ENCODE results near the gene GNRHR. TPM values are rescaled to one million over a fixed set of nuclear protein-coding genes. Genes with fewer than 3 reads are reported as not detected.
"Not testable (repeated sequence)": the region's sequence is repeated elsewhere in the genome, so short reads cannot be mapped to it uniquely, and the experiment has no call there.

Gene GNRHR
- total RNA-seq, result not detected
- polyA plus RNA-seq, result not detected

GRCh38 chr4:67754288-67754687 lies at the start of gene GNRHR:
GNRHR (minus strand) TSS chr4:67754388; CDS start chr4:67754335, 53 bp downstream.
- Histone ChIP-seq H3K36me3 (ENCODE audit: insufficient read depth) (no peaks in the 10 kb centered on the region), H3K4me1 (ENCODE audit: insufficient read depth) (no peaks in the 10 kb centered on the region), H3K27ac (ENCODE audit: low read depth) (no peak within 1 kb of the TSS), H3K4me3 (ENCODE audit: low read depth, low read length) (no peak within 1 kb of the TSS)
- WGBS, result 76% methylated on average over 3 of the region's 3 CpGs
- no peak for DNase-seq (ENCODE audit: extremely low spot score)

GRCh38 chr4:67796810-67797209 lies 42.6 kb upstream of the GNRHR start:
- H3K4me1 ChIP-seq (ENCODE audit: insufficient read depth), result no peaks in the 10 kb centered on the region
- H3K36me3 ChIP-seq (ENCODE audit: insufficient read depth), result no peaks in the 10 kb centered on the region
- H3K4me3 ChIP-seq (ENCODE audit: low read depth, low read length), result no peak overlapping the region
- no peak for DNase-seq (ENCODE audit: extremely low spot score)
- no peak overlapping the region for H3K27ac ChIP-seq (ENCODE audit: low read depth)

- Histone ChIP-seq H3K27ac (ENCODE audit: low read depth) (no peak overlapping the region), H3K4me3 (ENCODE audit: low read depth, low read length) (no peak overlapping the region), H3K36me3 (ENCODE audit: insufficient read depth) (no peaks in the 10 kb centered on the region), H3K4me1 (ENCODE audit: insufficient read depth) (no peaks in the 10 kb centered on the region)
- DNase-seq (ENCODE audit: extremely low spot score), result no peak
Measured at GRCh38 chr4:67790721-67791120, 36.5 kb upstream of the GNRHR start.

- Histone ChIP-seq H3K27ac (ENCODE audit: low read depth) (no peak overlapping the region), H3K4me3 (ENCODE audit: low read depth, low read length) (no peak overlapping the region), H3K4me1 (ENCODE audit: insufficient read depth) (no peaks in the 10 kb centered on the region), H3K36me3 (ENCODE audit: insufficient read depth) (no peaks in the 10 kb centered on the region)
- no peak for DNase-seq (ENCODE audit: extremely low spot score)
- 93% methylated on average over 2 of the region's 2 CpGs for WGBS
Measured at GRCh38 chr4:67787311-67787710, 33.1 kb upstream of the GNRHR start.

- WGBS, result 67% methylated on average over 2 of the region's 2 CpGs
Measured at GRCh38 chr4:67785528-67785927, 31.3 kb upstream of the GNRHR start.

GRCh38 chr4:67779631-67780030 lies 25.4 kb upstream of the GNRHR start:
- 82% methylated on average over 2 of the region's 2 CpGs for WGBS

More at GRCh38 chr4:67785528-67785927, 31.3 kb upstream of the GNRHR start:
- Histone ChIP-seq H3K36me3 (ENCODE audit: insufficient read depth) (no peaks in the 10 kb centered on the region), H3K27ac (ENCODE audit: low read depth) (no peak overlapping the region), H3K4me1 (ENCODE audit: insufficient read depth) (no peaks in the 10 kb centered on the region), H3K4me3 (ENCODE audit: low read depth, low read length) (no peak overlapping the region)
- no peak for DNase-seq (ENCODE audit: extremely low spot score)

GRCh38 chr4:67776746-67777145 lies 22.6 kb upstream of the GNRHR start:
- H3K4me3 ChIP-seq (ENCODE audit: low read depth, low read length), result no peak overlapping the region
- 40% methylated on average over 1 of the region's 1 CpG for WGBS
- no peak overlapping the region for H3K27ac ChIP-seq (ENCODE audit: low read depth)
- no peak for DNase-seq (ENCODE audit: extremely low spot score)
- no peaks in the 10 kb centered on the region for H3K36me3 ChIP-seq (ENCODE audit: insufficient read depth)
- H3K4me1 ChIP-seq (ENCODE audit: insufficient read depth), result no peaks in the 10 kb centered on the region

More at GRCh38 chr4:67779631-67780030, 25.4 kb upstream of the GNRHR start:
- no peak for DNase-seq (ENCODE audit: extremely low spot score)
- Histone ChIP-seq H3K27ac (ENCODE audit: low read depth) (no peak overlapping the region), H3K4me3 (ENCODE audit: low read depth, low read length) (no peak overlapping the region), H3K4me1 (ENCODE audit: insufficient read depth) (no peaks in the 10 kb centered on the region), H3K36me3 (ENCODE audit: insufficient read depth) (no peaks in the 10 kb centered on the region)

GRCh38 chr4:67770422-67770821 lies 16.2 kb upstream of the GNRHR start:
- Histone ChIP-seq H3K4me1 (ENCODE audit: insufficient read depth) (no peaks in the 10 kb centered on the region), H3K27ac (ENCODE audit: low read depth) (no peak overlapping the region), H3K4me3 (ENCODE audit: low read depth, low read length) (no peak overlapping the region), H3K36me3 (ENCODE audit: insufficient read depth) (no peaks in the 10 kb centered on the region)
- WGBS, result 39% methylated on average over 3 of the region's 3 CpGs
- no peak for DNase-seq (ENCODE audit: extremely low spot score)

GRCh38 chr4:67765928-67766327 lies 11.7 kb upstream of the GNRHR start:
- H3K36me3 ChIP-seq (ENCODE audit: insufficient read depth), result no peaks in the 10 kb centered on the region
- no peak overlapping the region for H3K4me3 ChIP-seq (ENCODE audit: low read depth, low read length)
- H3K4me1 ChIP-seq (ENCODE audit: insufficient read depth), result no peaks in the 10 kb centered on the region
- 74% methylated on average over 1 of the region's 1 CpG for WGBS
- DNase-seq (ENCODE audit: extremely low spot score), result no peak
- no peak overlapping the region for H3K27ac ChIP-seq (ENCODE audit: low read depth)

GRCh38 chr4:67765401-67765800 lies 11.2 kb upstream of the GNRHR start:
- 84% methylated on average over 2 of the region's 2 CpGs for WGBS
- Histone ChIP-seq H3K4me1 (ENCODE audit: insufficient read depth) (no peaks in the 10 kb centered on the region), H3K27ac (ENCODE audit: low read depth) (no peak overlapping the region), H3K36me3 (ENCODE audit: insufficient read depth) (no peaks in the 10 kb centered on the region), H3K4me3 (ENCODE audit: low read depth, low read length) (no peak overlapping the region)
- DNase-seq (ENCODE audit: extremely low spot score), result no peak

GRCh38 chr4:67764183-67764582 lies 10.0 kb upstream of the GNRHR start:
- no peak overlapping the region for H3K4me3 ChIP-seq (ENCODE audit: low read depth, low read length)
- no peak overlapping the region for H3K27ac ChIP-seq (ENCODE audit: low read depth)
- no peak for DNase-seq (ENCODE audit: extremely low spot score)
- no peaks in the 10 kb centered on the region for H3K36me3 ChIP-seq (ENCODE audit: insufficient read depth)
- no peaks in the 10 kb centered on the region for H3K4me1 ChIP-seq (ENCODE audit: insufficient read depth)

GRCh38 chr4:67762086-67762485 lies 7.9 kb upstream of the GNRHR start:
- WGBS, result 39% methylated on average over 3 of the region's 3 CpGs
- H3K36me3 ChIP-seq (ENCODE audit: insufficient read depth), result no peaks in the 10 kb centered on the region
- H3K4me3 ChIP-seq (ENCODE audit: low read depth, low read length), result no peak overlapping the region
- DNase-seq (ENCODE audit: extremely low spot score), result no peak
- H3K27ac ChIP-seq (ENCODE audit: low read depth), result no peak overlapping the region
- H3K4me1 ChIP-seq (ENCODE audit: insufficient read depth), result no peaks in the 10 kb centered on the region

GRCh38 chr4:67756991-67757390 lies 2.8 kb upstream of the GNRHR start:
- DNase-seq (ENCODE audit: extremely low spot score); H3K36me3 ChIP-seq (ENCODE audit: insufficient read depth); H3K4me3 ChIP-seq (ENCODE audit: low read depth, low read length); H3K4me1 ChIP-seq (ENCODE audit: insufficient read depth); H3K27ac ChIP-seq (ENCODE audit: low read depth): not testable (repeated sequence)
- WGBS, result 75% methylated on average over 6 of the region's 6 CpGs

GRCh38 chr4:67755974-67756373 lies 1.8 kb upstream of the GNRHR start:
- H3K4me1 ChIP-seq (ENCODE audit: insufficient read depth), result no peaks in the 10 kb centered on the region

GRCh38 chr4:67751260-67751659 lies 2.9 kb downstream of the GNRHR start:
- no peaks in the 10 kb centered on the region for H3K36me3 ChIP-seq (ENCODE audit: insufficient read depth)
- H3K4me3 ChIP-seq (ENCODE audit: low read depth, low read length), result no peak overlapping the region
- no peak overlapping the region for H3K27ac ChIP-seq (ENCODE audit: low read depth)
- WGBS, result 74% methylated on average over 1 of the region's 1 CpG
- DNase-seq (ENCODE audit: extremely low spot score), result no peak
- H3K4me1 ChIP-seq (ENCODE audit: insufficient read depth), result no peaks in the 10 kb centered on the region

More at GRCh38 chr4:67755974-67756373, 1.8 kb upstream of the GNRHR start:
- 77% methylated on average over 1 of the region's 1 CpG for WGBS
- H3K36me3 ChIP-seq (ENCODE audit: insufficient read depth), result no peaks in the 10 kb centered on the region
- DNase-seq (ENCODE audit: extremely low spot score), result no peak
- H3K27ac ChIP-seq (ENCODE audit: low read depth), result no peak overlapping the region
- no peak overlapping the region for H3K4me3 ChIP-seq (ENCODE audit: low read depth, low read length)

Data from urinary bladder (tissue), 4 donors.